Endothelial cell of hepatic sinusoid (primary cell): ENCODE measurements around the gene SCARB1.

Experiments used
- in situ Hi-C: cut with HindIII; loops from 2 replicates; pipeline ENCODE4 v1.10.0; 2017; ENCODE audit warnings: low sequenced_read_pairs

The SCARB1 gene

GRCh38 chr12:124804011-124804621 lies 59.5 kb downstream of the SCARB1 start:
- in situ Hi-C loops, result no loop called here

DNA sequence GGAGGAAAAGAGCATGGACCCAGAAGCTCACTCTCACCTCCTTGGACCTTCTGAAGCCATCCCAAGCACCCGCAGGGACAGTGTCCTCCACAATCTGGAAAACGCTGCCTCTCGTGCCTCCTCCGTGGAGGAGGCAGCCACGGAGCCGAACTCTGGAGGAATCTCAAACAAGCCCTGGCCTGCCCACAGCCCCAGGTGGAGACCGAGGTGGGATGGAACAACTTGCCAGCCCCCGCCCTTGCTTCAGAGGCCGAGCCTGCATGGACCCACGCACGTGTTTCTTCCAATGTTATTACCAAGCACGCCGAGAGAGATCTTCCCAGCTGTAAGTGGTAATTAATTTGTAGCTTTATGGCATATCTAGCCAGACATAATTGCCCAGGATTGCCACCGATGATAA lies 61.3 kb downstream of the SCARB1 start:
- in situ Hi-C loops, result no loop called here

GRCh38 chr12:124800506-124800905 lies 63.2 kb downstream of the SCARB1 start:
- in situ Hi-C loops, result no loop called here

GRCh38 chr12:124797321-124797720 lies 66.3 kb downstream of the SCARB1 start:
- in situ Hi-C loops, result no loop called here

DNA sequence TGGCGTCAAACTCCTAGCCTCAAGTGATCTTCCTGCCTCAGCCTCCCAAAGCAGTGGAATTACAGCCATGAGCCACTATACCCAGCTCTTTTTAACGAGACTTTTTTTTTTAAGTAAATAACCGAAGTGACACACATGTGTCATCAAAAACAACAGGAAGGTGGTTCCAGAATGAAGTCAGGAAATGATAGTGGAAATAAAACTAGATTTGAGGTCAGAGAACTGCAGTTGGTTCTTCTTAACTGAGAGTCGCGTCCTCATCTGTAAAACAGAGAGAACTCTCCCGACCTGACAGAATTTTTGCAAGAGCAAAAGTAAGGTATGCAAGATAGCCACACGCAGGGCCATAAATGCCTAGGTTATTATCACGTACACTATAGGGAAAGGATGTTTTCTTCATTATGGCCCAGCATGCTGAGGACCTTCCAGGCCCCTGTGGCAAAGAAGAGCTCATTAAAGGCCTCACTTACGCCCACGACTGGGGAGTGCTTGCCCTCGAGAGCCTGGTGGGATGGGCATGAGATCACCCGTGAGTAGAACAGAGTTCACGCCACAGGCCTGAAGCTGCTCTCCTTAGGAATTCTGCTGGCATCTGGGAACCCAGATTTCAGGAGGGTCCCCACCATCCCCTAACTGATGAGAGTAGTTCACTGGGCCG lies 67.2 kb downstream of the SCARB1 start:
- in situ Hi-C loops, result no loop called here

DNA sequence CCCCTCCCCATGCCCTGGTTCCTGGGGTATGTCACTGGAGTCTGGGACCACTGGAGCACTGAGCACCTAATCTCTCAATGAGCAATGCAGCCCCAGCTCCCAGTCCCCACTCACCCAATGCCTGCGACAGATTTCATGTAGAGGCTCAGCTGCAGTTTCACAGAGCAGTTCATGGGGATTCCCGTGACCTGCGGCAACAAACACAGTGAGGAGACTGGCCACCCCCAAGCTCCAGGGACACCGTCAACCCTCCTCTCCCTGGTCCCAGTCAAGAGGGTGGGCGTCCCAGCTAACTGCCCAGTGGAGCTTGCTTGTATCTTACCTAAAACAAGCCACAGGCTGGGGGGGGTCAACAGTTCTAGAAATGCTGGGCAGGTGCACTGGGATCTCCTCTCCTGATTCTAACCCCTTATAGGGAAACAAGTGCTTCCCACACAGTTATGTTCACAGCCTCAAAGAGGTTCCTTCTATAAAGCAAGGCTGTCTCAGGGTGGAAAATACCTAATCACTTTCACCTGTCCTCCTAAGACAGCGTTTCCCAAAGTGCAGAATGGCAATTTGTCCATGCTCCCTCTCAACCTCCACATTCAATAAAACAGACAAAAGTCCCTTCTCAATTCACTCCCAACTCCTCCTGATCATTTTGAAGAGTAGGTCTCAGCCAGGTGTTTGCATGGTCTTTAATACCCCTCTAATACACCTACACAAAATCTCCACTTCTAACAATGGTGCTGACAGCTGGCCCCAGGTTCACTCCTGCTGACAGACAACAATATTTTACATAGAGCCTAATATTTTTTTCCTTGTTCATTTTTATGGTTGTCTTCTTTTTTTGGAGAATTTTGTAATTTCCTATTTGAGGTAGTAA lies 68.3 kb downstream of the SCARB1 start:
- in situ Hi-C loops, result no loop called here

- in situ Hi-C loops, result no loop called here
Measured at GRCh38 chr12:124792961-124793441, 70.7 kb downstream of the SCARB1 start.

- in situ Hi-C loops, result no loop called here
Measured at GRCh38 chr12:124792156-124792555, 71.5 kb downstream of the SCARB1 start.

DNA sequence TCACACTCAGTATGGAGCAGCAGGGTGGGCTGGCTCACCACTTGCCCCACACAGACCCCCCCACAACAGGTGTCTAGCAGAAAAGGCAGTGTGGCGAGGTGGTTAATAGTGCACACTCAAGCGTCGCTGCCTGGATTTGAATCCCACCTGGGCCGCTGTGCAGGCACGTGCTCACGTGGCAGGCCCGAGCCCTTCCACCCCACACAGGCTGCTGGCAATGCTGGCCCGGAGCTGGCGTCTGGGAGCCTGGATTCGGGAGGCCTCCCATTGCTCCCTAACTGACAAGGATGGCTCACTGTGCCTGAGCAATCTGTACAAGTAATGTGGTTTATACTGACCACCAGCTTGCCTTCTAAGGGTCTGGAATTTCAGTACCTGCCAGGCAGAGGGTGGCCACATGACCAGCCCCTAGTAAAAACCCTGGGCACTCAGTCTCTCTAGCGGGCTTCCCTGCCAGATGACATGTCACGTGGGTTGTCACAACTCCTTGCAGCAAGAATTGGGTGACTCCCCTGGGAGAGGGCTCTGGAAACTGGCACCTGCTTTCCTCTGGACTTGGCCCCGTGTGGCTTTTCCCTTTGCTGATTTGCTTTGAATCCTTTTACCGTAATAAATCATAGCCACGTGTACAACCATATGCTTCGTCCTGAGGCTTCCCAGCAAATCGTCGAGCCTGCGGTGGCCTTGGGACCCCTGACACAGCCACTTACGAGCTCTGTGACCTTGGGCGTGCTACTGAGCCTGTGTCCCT lies 72.8 kb downstream of the SCARB1 start:
- in situ Hi-C loops, result no loop called here

DNA sequence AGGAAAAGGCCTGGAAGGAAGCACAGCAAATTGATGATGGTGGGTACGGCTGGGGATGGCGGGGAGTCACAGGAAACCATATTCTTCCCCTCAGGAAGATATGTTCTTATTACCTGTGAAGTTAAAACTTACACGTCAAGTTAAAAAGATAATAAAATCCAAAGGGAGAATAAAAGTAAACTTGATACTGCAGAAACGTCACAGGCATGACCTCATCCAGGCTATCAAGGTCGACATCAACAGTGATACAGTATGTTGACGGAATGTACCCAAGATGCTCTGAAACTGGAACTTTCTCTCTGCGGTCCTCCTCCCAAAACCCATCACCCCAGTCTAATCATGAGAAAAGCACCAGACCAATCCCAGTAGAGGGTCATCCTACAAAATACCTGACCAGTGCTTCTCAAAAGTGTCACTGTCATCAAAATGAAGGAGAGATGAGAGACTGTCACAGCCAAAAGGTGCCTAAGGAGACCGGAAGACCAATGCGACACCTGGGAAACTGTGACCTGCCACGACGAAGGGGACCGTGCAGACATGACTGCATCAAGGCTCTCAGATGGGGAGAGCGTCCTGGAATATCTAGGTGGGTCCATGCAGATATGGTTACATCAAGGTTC lies 74.6 kb downstream of the SCARB1 start:
- in situ Hi-C loops, result loop anchor here (5.0 kb wide), 1 partner anchor 78 kb away; no protein-coding TSS in a partner anchor

DNA sequence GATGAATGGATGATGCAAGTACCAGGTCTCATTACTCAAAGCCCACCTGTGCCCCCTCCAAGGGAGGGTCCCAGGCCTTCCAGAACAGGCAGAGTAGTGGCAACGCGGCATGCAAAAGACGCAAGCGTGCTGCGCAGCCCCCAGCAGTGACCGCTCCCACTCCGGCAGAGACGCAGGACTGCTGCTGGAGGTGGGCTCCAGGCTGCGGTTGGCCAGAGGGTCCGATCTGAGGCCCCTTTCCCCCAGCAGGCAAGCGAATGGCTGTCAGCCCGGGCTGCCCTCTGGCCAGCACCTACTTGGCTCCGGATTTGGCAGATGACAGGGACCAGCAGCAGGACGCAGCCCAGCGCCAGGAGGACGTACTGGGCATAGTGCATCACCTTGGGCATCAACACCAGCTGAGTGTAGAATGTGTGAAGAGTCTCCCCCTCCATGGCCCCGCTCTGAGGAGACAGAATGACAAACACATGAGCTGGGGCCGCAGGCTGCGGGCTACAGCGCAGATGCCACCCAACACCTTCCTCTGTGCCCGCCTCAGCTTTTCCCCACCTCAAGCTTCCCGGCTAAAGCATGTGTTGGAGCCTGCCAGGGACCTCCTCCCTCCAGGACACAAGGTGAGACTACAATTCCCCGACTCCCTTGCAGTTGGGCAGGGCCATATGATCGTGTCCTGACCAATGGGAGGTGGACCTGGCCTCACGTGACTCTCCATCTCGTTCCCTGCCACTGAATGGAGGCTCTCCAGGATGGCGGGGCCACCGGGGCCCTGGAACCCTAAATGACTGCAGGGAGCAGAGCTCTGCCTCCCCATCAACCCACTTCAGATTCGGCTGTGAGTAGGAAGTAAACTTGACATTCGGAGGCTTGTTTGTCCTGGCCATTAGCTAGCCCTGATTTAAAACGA lies 77.4 kb downstream of the SCARB1 start:
- in situ Hi-C loops, result loop anchor here (5.0 kb wide), 1 partner anchor 81 kb away; no protein-coding TSS in a partner anchor

GRCh38 chr12:124784871-124785572 lies 78.6 kb downstream of the SCARB1 start:
- in situ Hi-C loops, result loop anchor here (5.0 kb wide), 1 partner anchor 82 kb away; no protein-coding TSS in a partner anchor

DNA sequence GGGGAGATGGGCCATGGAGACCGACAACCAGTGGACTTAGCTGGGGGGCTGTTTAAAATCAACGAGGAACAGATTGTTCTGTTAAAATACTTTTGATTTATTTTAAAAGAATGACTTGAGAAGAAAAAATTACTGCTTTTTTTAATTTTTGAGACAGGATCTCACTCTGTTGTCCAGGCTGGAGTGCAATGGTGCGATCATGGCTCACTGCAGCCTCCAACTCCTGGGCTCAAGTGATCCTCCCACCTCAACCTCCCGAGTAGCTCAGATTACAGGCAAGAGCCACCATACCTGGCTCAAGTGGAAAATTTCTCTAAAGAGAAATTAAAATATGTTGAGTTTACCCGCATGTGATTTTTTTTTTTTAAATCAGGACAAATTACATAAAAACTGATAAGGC lies 80.6 kb downstream of the SCARB1 start:
- in situ Hi-C loops, result no loop called here

GRCh38 chr12:124782132-124782531 lies 81.5 kb downstream of the SCARB1 start:
- in situ Hi-C loops, result no loop called here

DNA sequence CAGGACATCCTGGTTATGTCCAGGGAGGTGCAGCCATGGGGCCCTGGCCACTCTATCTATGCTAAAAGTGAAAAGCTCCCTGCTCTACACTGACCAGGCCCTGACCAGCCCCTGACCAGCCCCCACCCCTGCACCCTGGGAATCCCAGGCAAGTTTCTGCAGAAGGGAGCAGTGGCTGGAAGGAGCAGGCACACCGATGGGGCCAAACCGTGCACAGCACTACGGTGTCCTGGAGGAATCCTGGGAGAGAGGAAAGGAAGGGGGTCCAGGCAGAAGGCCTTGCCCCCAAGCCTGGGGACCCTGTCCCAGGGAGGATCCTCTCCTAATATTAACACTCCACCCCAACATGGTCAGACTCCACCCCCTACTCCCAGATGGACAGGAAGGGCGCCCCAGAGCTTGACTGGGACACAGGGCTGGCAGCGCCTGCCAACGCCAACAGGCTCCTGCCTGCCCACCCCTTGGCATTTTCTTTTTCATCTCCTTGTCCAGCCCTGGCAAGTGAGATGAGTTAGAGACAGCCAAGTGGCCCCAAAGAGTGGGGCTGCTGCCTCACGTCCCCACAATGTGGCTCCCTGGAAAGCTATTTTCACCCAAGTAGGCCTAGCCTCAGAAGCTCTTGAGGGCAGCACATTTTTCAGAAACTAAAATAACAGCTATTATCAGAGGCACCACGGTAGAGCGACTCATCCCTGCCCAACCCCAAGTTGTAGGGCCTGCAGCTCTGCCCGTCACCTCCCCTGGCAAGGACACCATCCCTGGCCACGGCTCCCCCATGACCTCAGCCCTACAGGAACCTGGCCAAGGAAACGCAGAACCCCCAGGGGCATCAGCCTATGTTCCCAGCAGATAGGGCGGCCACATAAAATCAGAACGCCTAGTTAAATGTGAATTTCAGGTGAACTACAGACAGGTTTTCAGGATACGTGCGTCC lies 82.6 kb downstream of the SCARB1 start:
- in situ Hi-C loops, result no loop called here

DNA sequence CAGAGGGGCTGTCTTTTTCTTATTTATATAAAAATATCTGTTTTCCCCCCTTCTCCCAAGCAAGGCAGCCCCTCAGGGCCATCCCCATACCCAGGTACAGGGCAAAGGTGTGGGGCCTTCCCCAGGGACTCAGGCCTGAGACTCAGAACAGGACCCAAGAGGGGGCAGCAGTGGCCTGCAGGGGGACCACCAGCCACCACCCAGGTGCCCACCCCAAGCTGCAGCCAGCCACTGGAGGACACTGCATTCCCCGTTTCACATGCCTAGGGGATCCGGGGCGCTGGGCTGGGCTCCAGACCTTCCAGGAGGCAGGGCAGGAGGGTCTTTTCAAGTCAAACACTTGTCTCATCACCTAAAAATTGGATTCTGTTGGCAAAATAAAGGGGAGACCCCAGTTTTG lies 83.3 kb downstream of the SCARB1 start:
- in situ Hi-C loops, result no loop called here
